ENCODE results near the gene MIPEP.

- TF ChIP-seq POLR2A (IDR thresholded peaks at IDR 0.05; ENCODE audit: low read length) (no peak), GATA1 (IDR thresholded peaks at IDR 0.05; ENCODE audit: low read depth, low read length) (no peak)
Observed at GRCh38 chr13:23692816-23693215, 196.4 kb downstream of the MIPEP start.

Measured in erythroblast (primary cell).